Measurements from ENCODE around the gene GSDME. TPM values are rescaled to one million over a fixed set of nuclear protein-coding genes. Genes with fewer than 3 reads are reported as not detected.

The GSDME gene
- polyA plus RNA-seq, 1 of the 3 experiments (the other 2 are of a cell fraction), result 109 TPM

DNA sequence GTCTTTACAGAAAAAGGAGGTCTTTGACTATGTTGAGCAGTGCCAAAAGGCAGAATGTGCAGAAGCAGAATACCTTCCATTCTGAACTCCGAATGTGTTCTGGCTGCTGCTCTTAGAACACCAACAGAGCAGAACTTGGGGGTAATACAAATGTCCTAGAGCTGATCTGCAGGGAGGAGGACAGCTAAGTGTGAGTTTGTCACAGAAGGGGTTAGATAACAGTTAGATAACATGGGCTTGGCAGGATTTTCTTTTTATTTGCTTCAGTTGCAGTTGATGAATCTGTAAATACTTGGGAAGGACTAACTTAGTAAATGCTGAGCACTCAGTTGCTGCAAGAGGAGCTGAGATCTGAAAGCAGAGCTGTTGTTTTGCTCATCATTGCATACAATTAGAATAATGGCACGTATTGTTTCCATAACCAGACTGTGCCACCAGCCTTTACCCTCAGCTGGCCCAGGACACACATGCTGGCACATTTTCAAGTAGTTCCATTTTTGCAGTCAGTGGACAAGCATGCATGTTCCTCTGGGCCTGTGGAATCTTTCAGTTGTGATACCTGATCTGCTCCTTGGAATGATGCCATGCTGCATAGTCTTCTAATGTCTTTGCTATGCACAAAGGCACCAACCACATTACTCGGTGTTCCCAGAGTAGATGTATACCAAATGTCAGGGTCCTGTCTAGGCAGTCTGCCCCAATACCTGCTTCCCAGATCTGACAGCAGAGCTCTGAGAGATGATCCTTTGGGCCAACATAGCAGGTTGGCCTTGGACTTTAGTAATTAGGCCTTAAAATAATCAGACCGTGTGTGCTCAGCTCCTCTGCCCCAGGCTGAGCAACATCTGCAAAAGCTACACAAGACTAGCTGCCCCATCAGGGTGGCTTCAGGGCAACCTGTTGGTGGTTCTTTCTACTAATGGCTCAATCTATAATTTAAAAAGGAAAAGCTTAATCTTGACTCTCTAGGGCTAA, 55.7 kb downstream of the GSDME start (continued):
- TF ChIP-seq, protein P1, sequence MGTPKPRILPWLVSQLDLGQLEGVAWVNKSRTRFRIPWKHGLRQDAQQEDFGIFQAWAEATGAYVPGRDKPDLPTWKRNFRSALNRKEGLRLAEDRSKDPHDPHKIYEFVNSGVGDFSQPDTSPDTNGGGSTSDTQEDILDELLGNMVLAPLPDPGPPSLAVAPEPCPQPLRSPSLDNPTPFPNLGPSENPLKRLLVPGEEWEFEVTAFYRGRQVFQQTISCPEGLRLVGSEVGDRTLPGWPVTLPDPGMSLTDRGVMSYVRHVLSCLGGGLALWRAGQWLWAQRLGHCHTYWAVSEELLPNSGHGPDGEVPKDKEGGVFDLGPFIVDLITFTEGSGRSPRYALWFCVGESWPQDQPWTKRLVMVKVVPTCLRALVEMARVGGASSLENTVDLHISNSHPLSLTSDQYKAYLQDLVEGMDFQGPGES (IDR thresholded peaks at IDR 0.05; ENCODE audit: low read depth, low read length), result no peak
- no peak for TF ChIP-seq NRF1 (IDR thresholded peaks at IDR 0.05; ENCODE audit: low read depth, low read length)
- no peak for TF ChIP-seq REST (IDR thresholded peaks at IDR 0.05; ENCODE audit: low read depth, low read length)
- TF ChIP-seq, protein P2, sequence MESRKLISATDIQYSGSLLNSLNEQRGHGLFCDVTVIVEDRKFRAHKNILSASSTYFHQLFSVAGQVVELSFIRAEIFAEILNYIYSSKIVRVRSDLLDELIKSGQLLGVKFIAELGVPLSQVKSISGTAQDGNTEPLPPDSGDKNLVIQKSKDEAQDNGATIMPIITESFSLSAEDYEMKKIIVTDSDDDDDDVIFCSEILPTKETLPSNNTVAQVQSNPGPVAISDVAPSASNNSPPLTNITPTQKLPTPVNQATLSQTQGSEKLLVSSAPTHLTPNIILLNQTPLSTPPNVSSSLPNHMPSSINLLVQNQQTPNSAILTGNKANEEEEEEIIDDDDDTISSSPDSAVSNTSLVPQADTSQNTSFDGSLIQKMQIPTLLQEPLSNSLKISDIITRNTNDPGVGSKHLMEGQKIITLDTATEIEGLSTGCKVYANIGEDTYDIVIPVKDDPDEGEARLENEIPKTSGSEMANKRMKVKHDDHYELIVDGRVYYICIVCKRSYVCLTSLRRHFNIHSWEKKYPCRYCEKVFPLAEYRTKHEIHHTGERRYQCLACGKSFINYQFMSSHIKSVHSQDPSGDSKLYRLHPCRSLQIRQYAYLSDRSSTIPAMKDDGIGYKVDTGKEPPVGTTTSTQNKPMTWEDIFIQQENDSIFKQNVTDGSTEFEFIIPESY (IDR thresholded peaks at IDR 0.05; ENCODE audit: borderline replicate concordance, low read depth), result peak; percentile 55; the same call in 1 of the 2 replicates
- TF ChIP-seq RXRA (IDR thresholded peaks at IDR 0.05; ENCODE audit: borderline replicate concordance, low read depth), result peak; percentile 76; the same call in 1 of the 2 replicates
- TF ChIP-seq NFIC (IDR thresholded peaks at IDR 0.05; ENCODE audit: borderline replicate concordance), result peak; percentile 99
- TF ChIP-seq PBX3 (IDR thresholded peaks at IDR 0.05), result peak; percentile 67
- TF ChIP-seq, protein P3, sequence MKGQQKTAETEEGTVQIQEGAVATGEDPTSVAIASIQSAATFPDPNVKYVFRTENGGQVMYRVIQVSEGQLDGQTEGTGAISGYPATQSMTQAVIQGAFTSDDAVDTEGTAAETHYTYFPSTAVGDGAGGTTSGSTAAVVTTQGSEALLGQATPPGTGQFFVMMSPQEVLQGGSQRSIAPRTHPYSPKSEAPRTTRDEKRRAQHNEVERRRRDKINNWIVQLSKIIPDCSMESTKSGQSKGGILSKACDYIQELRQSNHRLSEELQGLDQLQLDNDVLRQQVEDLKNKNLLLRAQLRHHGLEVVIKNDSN (IDR thresholded peaks at IDR 0.05; ENCODE audit: borderline replicate concordance, low read depth), result 0 out of 2 replicates have a peak, but pooled peaks have one; percentile 39
- no peak for TF ChIP-seq FOXJ3 (CRISPR knock-in tag; IDR thresholded peaks at IDR 0.05)
- no peak for TF ChIP-seq ELF1 (IDR thresholded peaks at IDR 0.05)
- no peak for TF ChIP-seq RAD21 (IDR thresholded peaks at IDR 0.05; ENCODE audit: low read length)
- TF ChIP-seq FOXM1 (IDR thresholded peaks at IDR 0.05; ENCODE audit: low read depth), result no peak
- TF ChIP-seq RFX5 (IDR thresholded peaks at IDR 0.05; ENCODE audit: low read length), result no peak
